SK-N-SH (cell line): ENCODE measurements around the gene C2orf49. TPM values are rescaled to one million over a fixed set of nuclear protein-coding genes. Genes with fewer than 3 reads are reported as not detected.

ENCODE experiments used
- CTCF ChIA-PET: fragments of 300-600, 350-600 bp; formaldehyde crosslinking; extraction: SDS; loops from one replicate; lab custom pipeline; 2021; lab: Yijun Ruan, JAX
- POLR2A ChIA-PET: fragments of 350-600 bp; sonication (Branson Sonifier 250); formaldehyde crosslinking; extraction: SDS; loops from one replicate; lab custom pipeline; 2020; ENCODE audit warnings: antibody characterized with exemption, inconsistent platforms; lab: Yijun Ruan, JAX
- DNase-seq: peaks from one replicate; pipeline ENCODE4 v3.0.0; 2012
- H2AFZ ChIP-seq: fragments of 200-600 bp; sonication (generic); 2 replicates; pipeline ENCODE4 v1.8.1; 2016; ENCODE audit warnings: antibody characterized with exemption, mild to moderate bottlenecking, low read depth
- H3F3A ChIP-seq: fragments of 200-600 bp; sonication (generic); replicated peaks from 2 replicates; pipeline ENCODE3; 2016; ENCODE audit warnings: antibody characterized with exemption, mild to moderate bottlenecking; ENCODE audit not compliant: insufficient read depth
- H3K27ac ChIP-seq, 2 experiments: fragments of 200-500 bp in 1 of 2; fragments of 200-600 bp in 1 of 2; sonication (Bioruptor generic) in 1 of 2; sonication (generic), shearing (Covaris generic) in 1 of 2; 2 replicates each; pipeline versions ENCODE4 v1.5.1 to v1.6.1; 2014 to 2016; ENCODE audit warnings: low read depth in 2 of 2, inconsistent platforms in 1 of 2, low read length in 1 of 2, mild to moderate bottlenecking in 1 of 2, mixed read lengths in 1 of 2
- H3K27me3 ChIP-seq: fragments of 200-600 bp; sonication (generic), shearing (Covaris generic); 2 replicates; pipeline ENCODE4 v1.6.1; 2016; ENCODE audit warnings: mixed run types; ENCODE audit not compliant: insufficient read depth
- H3K36me3 ChIP-seq, 2 experiments: fragments of 200-500 bp in 1 of 2; fragments of 200-600 bp in 1 of 2; sonication (Bioruptor generic) in 1 of 2; sonication (generic) in 1 of 2; replicated peaks in 1 of 2; 2 replicates each; pipeline versions ENCODE3 to v1.5.1; 2014 to 2016; ENCODE audit warnings: low read length in 1 of 2, mild to moderate bottlenecking in 1 of 2; ENCODE audit not compliant: insufficient read depth in 2 of 2, control insufficient read depth in 1 of 2
- H3K4me1 ChIP-seq, 2 experiments: fragments of 200-500 bp in 1 of 2; fragments of 200-600 bp in 1 of 2; sonication (Bioruptor generic) in 1 of 2; sonication (generic), shearing (Covaris generic) in 1 of 2; 2 replicates each; pipeline versions ENCODE4 v1.5.1 to v1.6.1; 2014 to 2016; ENCODE audit warnings: low read depth in 1 of 2, low read length in 1 of 2, mixed run types in 1 of 2; ENCODE audit not compliant: insufficient read depth in 2 of 2, control insufficient read depth in 1 of 2
- H3K4me2 ChIP-seq: fragments of 200-600 bp; sonication (generic), shearing (Covaris generic); 2 replicates; pipeline ENCODE4 v1.6.1; 2017; ENCODE audit warnings: mixed run types
- H3K4me3 ChIP-seq, 2 experiments: fragments of 200-500 bp in 1 of 2; fragments of 200-600 bp in 1 of 2; sonication (Bioruptor generic) in 1 of 2; sonication (generic), shearing (Covaris generic) in 1 of 2; 2 replicates each; pipeline versions ENCODE4 v1.5.1 to v1.8.1; 2014 to 2016; ENCODE audit warnings: low read depth in 2 of 2, inconsistent platforms in 1 of 2, low read length in 1 of 2, mild to moderate bottlenecking in 1 of 2, mixed read lengths in 1 of 2, moderate library complexity in 1 of 2
- H3K79me2 ChIP-seq: fragments of 200-600 bp; sonication (generic); 2 replicates; pipeline ENCODE4 v1.8.1; 2017; ENCODE audit warnings: mild to moderate bottlenecking; ENCODE audit not compliant: insufficient read depth
- H3K9ac ChIP-seq: fragments of 200-600 bp; sonication (generic); 2 replicates; pipeline ENCODE4 v1.6.1; 2017; ENCODE audit warnings: mixed run types
- H3K9me2 ChIP-seq: fragments of 200-600 bp; sonication (generic); 2 replicates; pipeline ENCODE4 v1.6.1; 2017; ENCODE audit warnings: mixed run types
- H3K9me3 ChIP-seq: fragments of 200-600 bp; sonication (generic); 2 replicates; pipeline ENCODE4 v1.6.1; 2017; ENCODE audit warnings: mixed run types, mild to moderate bottlenecking, moderate library complexity
- H4K20me1 ChIP-seq: fragments of 200-600 bp; sonication (generic); 2 replicates; pipeline ENCODE4 v1.6.1; 2017; ENCODE audit warnings: mild to moderate bottlenecking, mixed run types; ENCODE audit not compliant: insufficient read depth
- ELF1 ChIP-seq: IDR thresholded peaks from 2 replicates; pipeline ENCODE4 v1.4.0; 2012
- EP300 ChIP-seq, 2 experiments: IDR thresholded peaks; 2 replicates each; pipeline versions ENCODE4 v1.4.0 to v1.6.1; 2012; ENCODE audit warnings: borderline replicate concordance in 1 of 2, low read depth in 1 of 2, low read length in 1 of 2
- EZH2phosphoT487 ChIP-seq: fragments of 200-600 bp; sonication (generic); IDR thresholded peaks from 2 replicates; pipeline ENCODE4 v1.6.1; 2017; ENCODE audit warnings: low read depth, mixed run types, mild to moderate bottlenecking, antibody characterized with exemption, moderate library complexity, borderline replicate concordance
- FOSL2 ChIP-seq: IDR thresholded peaks from 2 replicates; pipeline ENCODE4 v1.4.0; 2012; ENCODE audit warnings: low read depth, mild to moderate bottlenecking, moderate library complexity, borderline replicate concordance
- FOXJ3 ChIP-seq: sonication (generic); formaldehyde crosslinking; IDR thresholded peaks from 2 replicates; pipeline ENCODE4 v1.5.1; 2020; ENCODE audit warnings: mild to moderate bottlenecking, missing genetic modification reagents
- FOXM1 ChIP-seq: IDR thresholded peaks from 2 replicates; pipeline ENCODE4 v1.4.0; 2012; ENCODE audit warnings: low read depth, mild to moderate bottlenecking
- GATA2 ChIP-seq: sonication (generic); formaldehyde crosslinking; IDR thresholded peaks from 2 replicates; pipeline ENCODE4 v1.5.0; 2020; ENCODE audit warnings: mild to moderate bottlenecking, missing genetic modification reagents
- MEF2A ChIP-seq: IDR thresholded peaks from 2 replicates; pipeline ENCODE4 v1.4.0; 2012; ENCODE audit warnings: low read depth, borderline replicate concordance
- PBX3 ChIP-seq: IDR thresholded peaks from 2 replicates; pipeline ENCODE4; 2012
- POLR2AphosphoS5 ChIP-seq: IDR thresholded peaks from 2 replicates; pipeline ENCODE4 v1.6.1; 2012; ENCODE audit warnings: low read depth, low read length
- RCOR1 ChIP-seq: fragments of 150-350 bp; IDR thresholded peaks from 2 replicates; pipeline ENCODE4 v1.6.1; 2017; ENCODE audit warnings: antibody characterized with exemption, low read length
- SMC3 ChIP-seq: IDR thresholded peaks from 2 replicates; pipeline ENCODE4 v1.6.1; 2012; ENCODE audit warnings: low read depth, low read length, improper control_type of control experiment
- TCF12 ChIP-seq: IDR thresholded peaks from 2 replicates; pipeline ENCODE4 v1.4.0; 2012
- TEAD4 ChIP-seq: IDR thresholded peaks from 2 replicates; pipeline ENCODE4 v1.4.0; 2012; ENCODE audit warnings: mild to moderate bottlenecking, borderline replicate concordance; ENCODE audit not compliant: insufficient read depth
- USF1 ChIP-seq: IDR thresholded peaks from 2 replicates; pipeline ENCODE4 v1.4.0; 2012; ENCODE audit warnings: low read depth, borderline replicate concordance
- USF2 ChIP-seq: fragments of 150-350 bp; IDR thresholded peaks from 2 replicates; pipeline ENCODE4 v1.6.1; 2017; ENCODE audit warnings: antibody characterized with exemption, low read length, low read depth, borderline replicate concordance
- WGBS: methylation state at CpG from one replicate; pipeline ENCODE4 v1.1.6; 2017; ENCODE audit warnings: low lambda C conversion rate; 5-methylcytosine and 5-hydroxymethylcytosine counted together
- polyA plus RNA-seq, 3 experiments: library from polyadenylated mRNA; depleted of rRNA; stranded (reverse); fragments of >200 nt; gene quantifications; 2 replicates each; pipeline ENCODE4 v1.2.3, GENCODE V29; 2012
- TF ChIP-seq, protein P1 (sequence below): fragments of 150-350 bp; IDR thresholded peaks from 2 replicates; pipeline ENCODE4 v1.6.1; 2016; ENCODE audit warnings: mild to moderate bottlenecking, low read depth, low read length
- TF ChIP-seq, protein P2 (sequence below): IDR thresholded peaks from 2 replicates; pipeline ENCODE4 v1.4.0; 2012; ENCODE audit warnings: low read depth, borderline replicate concordance

C2orf49 gene
- polyA plus RNA-seq, 1 of the 3 experiments (the other 2 are of a cell fraction) = 7.6 TPM

GRCh38 chr2:105294046-105294445, 43.3 kb upstream of the C2orf49 start:
- H4K20me1 ChIP-seq = no peaks in the 10 kb centered on the region
- H3F3A ChIP-seq = peaks cover 7% of the 10 kb centered on the region
- peaks cover 0 to 3% of the 10 kb centered on the region in 2 experiments; a peak in 1 of 4 replicates for H3K4me1 ChIP-seq
- DNase-seq = no peak
- no peak overlapping the region for H2AFZ ChIP-seq
- no peak overlapping the region for H3K4me3 ChIP-seq
- peaks cover 21 to 51% of the 10 kb centered on the region in 2 experiments for H3K36me3 ChIP-seq
- no peaks in the 10 kb centered on the region for H3K27me3 ChIP-seq
- no peaks in the 10 kb centered on the region for H3K79me2 ChIP-seq
- no peaks in the 10 kb centered on the region for H3K9me3 ChIP-seq
- H3K9me2 ChIP-seq = no peaks in the 10 kb centered on the region
- WGBS = 89% methylated on average over 6 of the region's 6 CpGs
- no peak overlapping the region for H3K9ac ChIP-seq
- no peak overlapping the region for H3K27ac ChIP-seq
- ChIA-PET POLR2A (no interaction called here), CTCF (interaction anchor here (0.9 to 3.9 kb wide), 14 partner anchors 13 to 189 kb away, joined by 3 to 42 read pairs (median 8); no protein-coding TSS in a partner anchor)
- no peak overlapping the region for H3K4me2 ChIP-seq
- TF ChIP-seq EP300 (IDR thresholded peaks at IDR 0.05; ENCODE audit: borderline replicate concordance in 1 of 2, low read depth in 1 of 2, low read length in 1 of 2) (no peak), SMC3 (no peak), RCOR1 (no peak), FOXM1 (no peak), TCF12 (no peak), POLR2AphosphoS5 (no peak), MEF2A (no peak), TEAD4 (no peak), EZH2phosphoT487 (no peak), GATA2 (CRISPR knock-in tag) (no peak), FOXJ3 (no peak), USF1 (no peak), USF2 (no peak), ELF1 (no peak), PBX3 (no peak), FOSL2 (no peak)
- TF ChIP-seq, protein P1, sequence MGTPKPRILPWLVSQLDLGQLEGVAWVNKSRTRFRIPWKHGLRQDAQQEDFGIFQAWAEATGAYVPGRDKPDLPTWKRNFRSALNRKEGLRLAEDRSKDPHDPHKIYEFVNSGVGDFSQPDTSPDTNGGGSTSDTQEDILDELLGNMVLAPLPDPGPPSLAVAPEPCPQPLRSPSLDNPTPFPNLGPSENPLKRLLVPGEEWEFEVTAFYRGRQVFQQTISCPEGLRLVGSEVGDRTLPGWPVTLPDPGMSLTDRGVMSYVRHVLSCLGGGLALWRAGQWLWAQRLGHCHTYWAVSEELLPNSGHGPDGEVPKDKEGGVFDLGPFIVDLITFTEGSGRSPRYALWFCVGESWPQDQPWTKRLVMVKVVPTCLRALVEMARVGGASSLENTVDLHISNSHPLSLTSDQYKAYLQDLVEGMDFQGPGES = no peak
- TF ChIP-seq, protein P2, sequence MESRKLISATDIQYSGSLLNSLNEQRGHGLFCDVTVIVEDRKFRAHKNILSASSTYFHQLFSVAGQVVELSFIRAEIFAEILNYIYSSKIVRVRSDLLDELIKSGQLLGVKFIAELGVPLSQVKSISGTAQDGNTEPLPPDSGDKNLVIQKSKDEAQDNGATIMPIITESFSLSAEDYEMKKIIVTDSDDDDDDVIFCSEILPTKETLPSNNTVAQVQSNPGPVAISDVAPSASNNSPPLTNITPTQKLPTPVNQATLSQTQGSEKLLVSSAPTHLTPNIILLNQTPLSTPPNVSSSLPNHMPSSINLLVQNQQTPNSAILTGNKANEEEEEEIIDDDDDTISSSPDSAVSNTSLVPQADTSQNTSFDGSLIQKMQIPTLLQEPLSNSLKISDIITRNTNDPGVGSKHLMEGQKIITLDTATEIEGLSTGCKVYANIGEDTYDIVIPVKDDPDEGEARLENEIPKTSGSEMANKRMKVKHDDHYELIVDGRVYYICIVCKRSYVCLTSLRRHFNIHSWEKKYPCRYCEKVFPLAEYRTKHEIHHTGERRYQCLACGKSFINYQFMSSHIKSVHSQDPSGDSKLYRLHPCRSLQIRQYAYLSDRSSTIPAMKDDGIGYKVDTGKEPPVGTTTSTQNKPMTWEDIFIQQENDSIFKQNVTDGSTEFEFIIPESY = no peak
